Immature natural killer cell (primary cell): ENCODE results near the gene CYP4F11. TPM values are rescaled to one million over a fixed set of nuclear protein-coding genes. Genes with fewer than 3 reads are reported as not detected.
A peak's percentile ranks its signal among the peaks of the same experiment; 100 is the strongest.
"Not testable (repeated sequence)": the region's sequence is repeated elsewhere in the genome, so short reads cannot be mapped to it uniquely, and the experiment has no call there.

Experiments used
- DNase-seq, 3 donors: peaks; one replicate each; pipeline ENCODE4 v3.0.0; 2022; ENCODE audit warnings: mixed read lengths in 1 of 3
- H3K27ac Mint-ChIP-seq, 6 donors: one replicate each; pipeline ENCODE4 v1.8.0; 2020; ENCODE audit warnings: mixed read lengths in 6 of 6, mild to moderate bottlenecking in 5 of 6, inconsistent platforms in 4 of 6, moderate library complexity in 3 of 6
- H3K27me3 Mint-ChIP-seq, 3 donors: one replicate each; pipeline ENCODE4 v1.8.0; 2020 to 2021; ENCODE audit warnings: low read depth in 3 of 3, mild to moderate bottlenecking in 3 of 3, mixed read lengths in 3 of 3, moderate library complexity in 3 of 3, inconsistent platforms in 1 of 3
- H3K36me3 Mint-ChIP-seq, 3 donors: one replicate each; pipeline ENCODE4 v1.8.0; 2020; ENCODE audit warnings: mixed read lengths in 3 of 3, inconsistent platforms in 2 of 3, mild to moderate bottlenecking in 2 of 3
- H3K4me1 Mint-ChIP-seq, 2 donors: one replicate each; pipeline ENCODE4 v1.8.0; 2020; ENCODE audit warnings: inconsistent platforms in 2 of 2, mild to moderate bottlenecking in 2 of 2, mixed read lengths in 2 of 2, moderate library complexity in 1 of 2
- H3K4me3 Mint-ChIP-seq, 5 donors: one replicate each; pipeline ENCODE4 v1.8.0; 2020; ENCODE audit warnings: mild to moderate bottlenecking in 5 of 5, mixed read lengths in 5 of 5, inconsistent platforms in 3 of 5, moderate library complexity in 3 of 5
- H3K9me3 Mint-ChIP-seq, 6 donors: one replicate each; pipeline ENCODE4 v1.8.0; 2020; ENCODE audit warnings: mild to moderate bottlenecking in 6 of 6, mixed read lengths in 6 of 6, inconsistent platforms in 4 of 6, moderate library complexity in 3 of 6
- polyA plus RNA-seq, 3 donors: library from polyadenylated mRNA; unstranded; fragments of 300-500 nt; fragmentation: Illumina TruSeq; gene quantifications; one replicate each; pipeline ENCODE4 v1.2.3, GENCODE V29; 2021

Gene CYP4F11, protein sequence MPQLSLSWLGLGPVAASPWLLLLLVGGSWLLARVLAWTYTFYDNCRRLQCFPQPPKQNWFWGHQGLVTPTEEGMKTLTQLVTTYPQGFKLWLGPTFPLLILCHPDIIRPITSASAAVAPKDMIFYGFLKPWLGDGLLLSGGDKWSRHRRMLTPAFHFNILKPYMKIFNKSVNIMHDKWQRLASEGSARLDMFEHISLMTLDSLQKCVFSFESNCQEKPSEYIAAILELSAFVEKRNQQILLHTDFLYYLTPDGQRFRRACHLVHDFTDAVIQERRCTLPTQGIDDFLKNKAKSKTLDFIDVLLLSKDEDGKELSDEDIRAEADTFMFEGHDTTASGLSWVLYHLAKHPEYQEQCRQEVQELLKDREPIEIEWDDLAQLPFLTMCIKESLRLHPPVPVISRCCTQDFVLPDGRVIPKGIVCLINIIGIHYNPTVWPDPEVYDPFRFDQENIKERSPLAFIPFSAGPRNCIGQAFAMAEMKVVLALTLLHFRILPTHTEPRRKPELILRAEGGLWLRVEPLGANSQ
- not detected for polyA plus RNA-seq

DNA sequence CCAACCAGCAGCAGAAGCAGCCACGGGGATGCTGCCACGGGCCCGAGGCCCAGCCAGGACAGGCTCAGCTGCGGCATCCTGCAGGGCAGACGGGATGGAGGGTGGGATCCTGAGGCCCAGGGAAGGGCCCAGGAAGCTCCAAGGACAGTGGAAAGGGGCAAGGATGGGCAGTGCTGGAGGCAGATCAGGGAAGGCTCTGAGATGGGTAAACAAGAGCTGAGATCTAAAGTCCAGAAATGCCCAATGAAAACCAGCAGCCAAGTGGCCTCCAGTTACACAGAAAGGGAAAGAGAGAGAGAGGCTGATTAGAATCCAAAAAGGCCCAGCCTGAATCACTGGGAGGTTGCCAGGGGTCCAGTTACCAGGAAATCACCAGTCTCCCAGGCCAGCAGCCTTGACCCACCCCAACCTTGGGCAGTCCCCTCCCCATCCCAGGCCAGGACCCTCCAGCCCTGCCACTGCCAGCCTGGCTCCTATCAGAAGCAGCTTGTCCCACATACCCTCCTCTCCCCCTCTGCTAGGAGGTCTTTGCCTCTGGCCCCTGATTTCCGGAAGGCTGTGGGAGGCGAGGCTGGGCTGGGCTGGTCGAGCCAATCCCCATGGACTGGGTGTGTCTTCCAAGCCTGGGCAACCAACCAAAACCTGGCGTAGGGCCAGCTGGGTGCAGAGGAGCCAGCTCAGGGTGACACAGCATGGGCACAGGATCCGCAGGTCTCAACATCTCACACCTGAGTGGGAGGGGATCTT lies at the start of gene CYP4F11:
Gene CYP4F11 (minus strand): TSS at position 198 of the 747 bp plus-strand sequence. CDS start 121 bp downstream, at position 77.
- H3K27me3 Mint-ChIP-seq = peaks cover 0 to 17% (median 14%) of the 10 kb centered on the region in 3 donors
- no peak within 1 kb of the TSS for H3K27ac Mint-ChIP-seq
- H3K4me3 Mint-ChIP-seq = no peak within 1 kb of the TSS
- H3K4me1 Mint-ChIP-seq = no peaks in the 10 kb centered on the region
- H3K9me3 Mint-ChIP-seq = no peaks in the 10 kb centered on the region
- DNase-seq = no peak
- peaks cover 0 to 4% (median 0%) of the 10 kb centered on the region in 3 donors for H3K36me3 Mint-ChIP-seq

DNA sequence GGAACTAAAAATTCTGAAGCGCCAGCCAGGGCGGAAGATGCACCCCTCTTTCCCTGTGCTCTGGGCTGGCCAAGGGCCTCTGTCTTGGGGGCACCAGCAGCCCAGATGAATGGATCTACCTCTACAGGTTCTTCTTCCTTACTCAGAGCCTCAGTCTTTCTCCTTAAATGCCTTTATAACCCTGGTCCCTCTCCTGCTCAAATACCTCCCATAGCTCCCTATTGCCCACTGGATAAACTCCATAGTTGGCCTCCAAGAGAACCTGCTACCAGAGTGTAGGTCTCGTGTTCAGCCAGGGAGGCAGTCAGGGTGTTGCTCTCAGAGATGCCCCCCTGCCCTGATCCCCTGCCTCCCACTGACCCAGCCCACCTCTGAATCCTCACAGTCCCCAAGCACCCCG lies 45.0 kb upstream of the CYP4F11 start:
- H3K27me3 Mint-ChIP-seq = peaks cover 2 to 29% (median 11%) of the 10 kb centered on the region in 3 donors
- no peaks in the 10 kb centered on the region for H3K36me3 Mint-ChIP-seq
- DNase-seq = no peak
- H3K4me3 Mint-ChIP-seq = no peak overlapping the region
- no peak overlapping the region for H3K27ac Mint-ChIP-seq
- no peaks in the 10 kb centered on the region for H3K4me1 Mint-ChIP-seq
- H3K9me3 Mint-ChIP-seq = peaks cover 8 to 22% (median 12%) of the 10 kb centered on the region in 6 donors

DNA sequence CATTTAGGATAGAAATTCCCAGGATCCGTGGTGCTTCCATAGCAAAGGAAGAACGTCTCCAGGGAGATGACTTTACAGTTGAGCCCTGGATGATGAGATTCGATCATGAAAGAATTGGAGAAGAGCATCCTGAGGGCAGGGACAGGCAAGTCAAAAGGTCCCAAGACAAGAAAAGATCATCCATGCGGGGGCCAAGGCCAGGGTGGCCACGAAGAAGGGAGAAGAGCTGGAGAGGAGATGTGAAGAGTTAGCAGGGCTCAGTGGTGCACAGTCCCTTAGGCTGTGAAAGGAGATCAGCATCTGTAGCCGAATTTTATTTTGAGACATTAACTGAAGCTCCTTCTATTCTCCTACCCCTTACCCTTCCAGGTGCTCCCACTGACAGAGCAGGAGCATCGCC lies 43.4 kb upstream of the CYP4F11 start:
- DNase-seq = no peak
- Mint-ChIP-seq H3K9me3 (peaks cover under 1 to 14% (median 6%) of the 10 kb centered on the region in 6 donors), H3K4me1 (no peaks in the 10 kb centered on the region), H3K27me3 (peaks cover 4 to 24% (median 11%) of the 10 kb centered on the region in 3 donors), H3K36me3 (no peaks in the 10 kb centered on the region), H3K4me3 (no peak overlapping the region), H3K27ac (no peak overlapping the region)

DNA sequence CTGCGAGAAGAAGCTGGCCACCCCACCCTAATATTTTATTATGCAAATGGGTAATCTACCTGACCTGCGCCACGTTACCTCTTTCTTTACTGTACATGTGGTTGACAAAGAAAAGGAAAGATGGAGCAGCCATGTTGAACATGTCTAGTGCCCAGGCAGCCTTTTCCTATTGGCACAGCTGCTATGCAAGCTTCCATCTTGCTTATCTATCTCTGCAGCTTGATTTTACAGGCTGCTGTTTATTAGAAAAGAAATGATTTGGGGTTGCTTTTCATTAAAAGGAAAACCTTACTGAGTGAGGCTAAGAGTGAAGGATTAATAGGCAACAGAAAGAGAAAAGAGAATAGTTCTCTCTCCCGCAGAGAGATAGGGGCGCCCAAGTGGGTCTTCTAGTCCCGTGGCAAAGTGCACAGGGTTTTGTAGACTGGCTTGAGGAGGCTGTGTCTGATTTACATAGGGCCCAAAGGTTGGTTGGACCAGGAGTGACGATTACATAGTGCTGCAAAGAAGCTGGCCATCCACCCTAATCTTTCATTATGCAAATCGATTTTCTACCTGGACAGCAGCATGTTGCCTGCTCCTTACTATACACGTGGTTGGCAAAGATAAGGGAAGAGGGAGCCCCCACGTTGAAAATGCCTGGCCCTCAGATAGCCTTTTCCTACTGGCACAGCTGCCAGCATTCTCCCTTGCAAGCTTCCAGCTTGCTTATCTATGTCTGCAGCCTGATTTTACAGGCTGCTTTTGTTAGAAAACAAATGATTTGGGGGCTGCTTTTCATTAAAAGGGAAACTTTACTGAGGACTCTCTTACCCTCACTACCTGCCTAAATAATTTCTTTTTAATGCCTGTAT lies 42.7 kb upstream of the CYP4F11 start:
- Mint-ChIP-seq H3K4me3 (no peak overlapping the region), H3K27me3 (peaks cover 5 to 23% (median 11%) of the 10 kb centered on the region in 3 donors), H3K36me3 (no peaks in the 10 kb centered on the region), H3K9me3 (peaks cover 0 to 8% (median 4%) of the 10 kb centered on the region in 6 donors), H3K27ac (no peak overlapping the region), H3K4me1 (no peaks in the 10 kb centered on the region)
- no peak for DNase-seq

DNA sequence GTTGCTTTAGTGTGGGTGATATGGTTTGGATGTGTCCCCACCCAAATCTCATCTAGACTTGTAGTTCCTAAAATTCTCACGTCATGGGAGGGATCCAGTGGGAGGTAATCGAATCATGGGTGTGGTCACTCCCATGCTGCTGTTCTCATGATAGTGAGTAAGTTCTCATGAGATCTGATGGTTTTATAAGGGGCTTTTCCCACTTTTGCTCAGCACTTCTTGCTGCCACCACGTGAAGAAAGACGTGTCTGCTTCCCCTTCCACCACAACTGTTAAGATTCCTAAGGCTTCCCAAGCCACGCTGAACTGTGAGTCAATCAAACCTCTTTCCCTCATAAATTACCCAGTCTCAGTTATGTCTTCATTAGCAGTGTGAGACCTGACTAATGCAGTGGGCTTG lies 40.5 kb upstream of the CYP4F11 start:
- Mint-ChIP-seq H3K36me3 (no peaks in the 10 kb centered on the region), H3K27ac (peak overlapping the region in 1 of 6 donors; percentile 6), H3K9me3 (peaks cover 0 to 4% (median 0%) of the 10 kb centered on the region in 6 donors), H3K4me1 (no peaks in the 10 kb centered on the region), H3K27me3 (peaks cover 5 to 16% (median 15%) of the 10 kb centered on the region in 3 donors), H3K4me3 (no peak overlapping the region)
- DNase-seq = no peak

DNA sequence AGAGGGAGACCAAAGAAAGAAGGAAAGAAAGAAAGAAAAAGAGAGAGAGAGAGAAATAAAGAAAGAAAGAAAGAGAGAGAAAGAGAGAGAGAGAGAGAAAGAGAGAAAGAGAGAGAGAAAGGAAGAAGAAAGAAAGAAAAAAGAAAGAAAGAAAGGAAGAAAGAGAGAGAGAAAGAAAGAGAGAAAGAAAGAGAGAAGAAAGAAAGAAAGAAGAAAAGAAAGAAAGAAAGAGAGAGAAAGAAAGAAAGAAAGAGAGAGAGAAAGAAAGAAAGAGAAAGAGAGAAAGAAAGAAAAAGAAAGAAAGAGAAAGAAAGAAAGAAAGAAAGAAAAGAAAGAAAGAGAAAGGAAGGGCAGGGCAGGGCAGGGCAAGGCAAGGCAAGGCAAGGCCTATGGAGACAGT lies 37.7 kb upstream of the CYP4F11 start:
- not testable (repeated sequence) for DNase-seq, H3K4me1 Mint-ChIP-seq, H3K9me3 Mint-ChIP-seq, H3K27ac Mint-ChIP-seq, H3K36me3 Mint-ChIP-seq, H3K4me3 Mint-ChIP-seq
- H3K27me3 Mint-ChIP-seq = peaks cover 5 to 13% (median 11%) of the 10 kb centered on the region in 3 donors

DNA sequence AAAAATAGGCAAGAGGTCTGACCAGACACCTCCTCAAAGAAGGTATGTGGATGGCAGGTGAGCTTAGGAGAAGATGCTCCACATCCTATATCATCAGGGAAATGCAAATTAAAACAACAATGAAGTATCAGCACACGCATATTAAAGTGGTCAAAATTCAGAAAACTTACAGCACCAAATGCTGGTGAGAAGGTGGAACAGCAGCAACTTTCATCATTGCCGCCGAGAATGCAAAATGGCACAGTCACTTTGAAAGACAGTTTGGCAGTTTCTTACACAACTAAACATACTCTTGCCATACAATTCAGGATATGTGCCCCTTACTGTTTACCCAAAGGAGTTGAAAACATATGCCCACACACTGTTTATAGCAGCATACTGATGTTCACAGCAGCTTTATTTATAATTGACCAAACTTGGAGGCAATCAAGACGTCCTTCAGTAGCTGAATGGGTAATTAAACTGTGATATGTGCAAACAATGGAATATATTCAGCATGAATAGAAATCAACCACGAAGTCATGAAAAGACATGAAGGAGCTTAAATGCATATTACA lies 37.0 kb upstream of the CYP4F11 start:
- no peak for DNase-seq
- Mint-ChIP-seq H3K4me3 (no peak overlapping the region), H3K27me3 (peaks cover 5 to 14% (median 11%) of the 10 kb centered on the region in 3 donors), H3K36me3 (no peaks in the 10 kb centered on the region), H3K4me1 (no peaks in the 10 kb centered on the region), H3K9me3 (no peaks in the 10 kb centered on the region), H3K27ac (no peak overlapping the region)

DNA sequence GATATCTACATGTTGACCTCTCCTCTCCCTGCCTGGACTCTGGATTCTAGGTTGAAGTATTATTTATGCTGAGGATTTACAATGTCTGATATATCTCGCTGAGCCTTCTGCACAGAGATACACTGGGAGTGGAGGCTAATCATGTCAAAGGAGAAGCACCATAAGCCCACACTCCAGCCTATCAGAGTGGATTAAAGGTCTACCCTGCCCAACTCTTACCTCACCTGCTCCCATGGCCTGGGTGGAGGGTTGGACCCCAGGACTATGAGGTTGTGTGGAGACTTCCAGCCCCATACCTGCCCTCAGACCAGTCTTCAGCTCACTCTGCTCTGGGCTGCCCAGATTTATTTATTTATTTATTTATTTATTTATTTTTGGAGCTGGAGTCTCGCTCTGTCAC lies 29.9 kb upstream of the CYP4F11 start:
- H3K27ac Mint-ChIP-seq = no peak overlapping the region
- no peak for DNase-seq
- no peaks in the 10 kb centered on the region for H3K4me1 Mint-ChIP-seq
- no peaks in the 10 kb centered on the region for H3K9me3 Mint-ChIP-seq
- H3K27me3 Mint-ChIP-seq = peaks cover 2 to 9% (median 5%) of the 10 kb centered on the region in 3 donors
- H3K4me3 Mint-ChIP-seq = no peak overlapping the region
- no peaks in the 10 kb centered on the region for H3K36me3 Mint-ChIP-seq

DNA sequence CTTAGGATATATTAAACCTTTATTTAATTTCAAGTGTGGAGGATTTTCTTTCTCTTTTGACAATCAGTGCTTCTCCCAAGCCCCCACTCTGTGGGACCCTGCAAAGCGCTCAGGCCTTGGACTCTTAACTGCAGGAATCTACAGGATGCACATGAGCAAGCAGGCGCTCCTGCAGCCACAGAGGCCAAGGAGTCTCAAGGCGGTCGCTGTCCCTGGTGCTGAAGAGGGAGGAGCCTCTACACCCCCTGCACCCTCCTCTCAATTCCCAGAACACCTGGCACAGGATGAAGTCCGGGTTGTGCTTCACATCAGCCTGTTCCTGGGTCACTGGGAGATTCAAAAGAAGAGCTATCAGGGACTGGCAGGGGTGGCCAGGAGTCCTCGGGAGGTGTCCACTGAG lies 28.0 kb upstream of the CYP4F11 start:
- no peaks in the 10 kb centered on the region for H3K36me3 Mint-ChIP-seq
- H3K27ac Mint-ChIP-seq = no peak overlapping the region
- H3K4me1 Mint-ChIP-seq = no peaks in the 10 kb centered on the region
- H3K4me3 Mint-ChIP-seq = no peak overlapping the region
- DNase-seq = no peak
- peaks cover 5 to 15% (median 6%) of the 10 kb centered on the region in 3 donors for H3K27me3 Mint-ChIP-seq
- no peaks in the 10 kb centered on the region for H3K9me3 Mint-ChIP-seq

DNA sequence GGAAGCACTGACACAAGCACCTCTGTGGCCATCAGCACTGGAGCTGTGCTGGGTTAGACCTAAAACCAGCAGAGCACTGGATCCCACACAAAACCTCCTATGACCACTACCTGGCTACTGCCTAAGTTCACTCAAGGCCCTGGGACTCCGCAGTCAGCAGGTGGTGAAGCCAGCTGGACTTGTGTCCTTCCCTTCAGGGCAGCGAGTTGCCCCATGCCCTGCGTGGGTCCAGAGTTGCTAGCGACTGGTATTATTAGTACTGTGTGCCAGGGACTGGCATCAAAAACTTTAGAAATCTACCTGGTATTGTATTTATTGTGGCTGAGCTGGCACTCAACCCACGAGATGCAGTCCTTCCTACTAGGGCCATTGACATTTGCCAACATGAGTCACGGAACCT lies 20.5 kb upstream of the CYP4F11 start:
- DNase-seq = no peak
- Mint-ChIP-seq H3K4me3 (no peak overlapping the region), H3K27ac (no peak overlapping the region), H3K36me3 (no peaks in the 10 kb centered on the region), H3K27me3 (peaks cover 5 to 17% (median 6%) of the 10 kb centered on the region in 3 donors), H3K4me1 (no peaks in the 10 kb centered on the region), H3K9me3 (peaks cover 0 to under 1% (median 0%) of the 10 kb centered on the region in 6 donors)

DNA sequence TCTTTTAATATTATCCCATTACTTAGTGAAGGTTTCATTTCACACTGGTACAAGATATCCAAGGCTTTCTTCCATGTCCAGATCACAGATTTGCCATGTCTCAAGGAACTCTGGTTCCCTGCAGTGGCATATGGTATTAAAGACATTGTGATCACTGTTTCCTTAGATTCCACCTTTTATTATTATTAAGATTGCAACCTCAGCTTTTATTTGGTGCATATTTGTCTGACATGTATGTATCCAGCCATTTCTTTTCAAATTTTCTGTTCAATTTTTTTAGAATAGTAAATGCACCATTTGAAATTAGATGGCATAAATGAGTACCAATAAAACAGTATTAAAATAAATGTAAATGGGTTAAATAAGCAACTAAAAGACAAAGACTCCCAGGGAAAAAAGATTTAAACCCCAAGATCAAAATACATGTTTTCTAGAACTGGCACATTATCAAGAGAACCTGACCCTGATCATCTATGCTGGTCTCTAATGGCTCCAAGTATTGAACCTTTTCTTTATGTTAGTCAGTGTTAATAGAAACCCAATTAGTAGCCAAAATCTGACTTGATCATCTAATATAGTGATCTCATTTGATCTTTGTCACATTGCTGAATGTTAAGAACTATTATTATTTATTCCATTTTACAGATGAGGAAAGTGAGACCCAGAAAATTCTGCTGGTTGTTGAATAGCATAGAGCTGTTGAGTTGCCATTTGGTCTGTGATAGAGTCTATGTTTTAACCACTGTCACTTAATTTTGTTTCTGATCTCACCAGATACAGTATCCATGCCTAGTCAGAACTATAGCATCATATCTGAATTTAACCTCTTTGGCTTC lies 14.1 kb upstream of the CYP4F11 start, which contains the start of gene OR10H4:
Gene OR10H4 (plus strand): TSS at position 786 of the 836 bp plus-strand sequence. CDS start 0 bp downstream, at position 786.
- no peak within 1 kb of the TSS for H3K27ac Mint-ChIP-seq
- H3K4me1 Mint-ChIP-seq = no peaks in the 10 kb centered on the region
- peaks cover 8 to 24% (median 8%) of the 10 kb centered on the region in 3 donors for H3K27me3 Mint-ChIP-seq
- DNase-seq = no peak
- peaks cover 10 to 20% (median 16%) of the 10 kb centered on the region in 6 donors for H3K9me3 Mint-ChIP-seq
- peaks cover 0 to 12% (median 8%) of the 10 kb centered on the region in 3 donors for H3K36me3 Mint-ChIP-seq
- H3K4me3 Mint-ChIP-seq = no peak within 1 kb of the TSS

DNA sequence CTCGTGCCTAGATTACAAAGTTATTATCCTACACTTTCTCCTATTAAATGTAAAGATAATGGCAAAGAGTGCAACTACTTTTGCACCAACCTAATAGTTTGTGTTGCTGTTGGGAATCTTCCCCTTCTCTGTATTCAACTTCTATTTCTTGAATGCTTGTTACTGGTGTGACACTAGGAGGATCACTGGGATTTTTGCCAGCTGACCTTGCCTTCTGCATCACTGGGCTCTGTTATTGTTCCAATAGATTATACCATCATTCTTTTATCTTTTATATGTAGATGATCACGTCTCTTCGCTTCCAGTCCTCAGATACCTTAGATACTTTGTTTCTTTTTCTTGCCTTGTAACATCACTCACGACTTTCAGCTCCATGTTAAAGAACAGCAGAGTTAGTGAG lies 11.0 kb upstream of the CYP4F11 start:
- Mint-ChIP-seq H3K4me3 (no peak overlapping the region), H3K4me1 (no peaks in the 10 kb centered on the region), H3K36me3 (peaks cover 0 to 12% (median 8%) of the 10 kb centered on the region in 3 donors), H3K27ac (no peak overlapping the region), H3K27me3 (peaks cover 5 to 25% (median 9%) of the 10 kb centered on the region in 3 donors), H3K9me3 (peaks cover 10 to 20% (median 16%) of the 10 kb centered on the region in 6 donors)
- no peak for DNase-seq
